HepG2 (cell line): ENCODE data around the gene VAMP5. TPM values are rescaled to one million over a fixed set of nuclear protein-coding genes. Genes with fewer than 3 reads are reported as not detected.

Experiments
- FOXC1 ChIP-seq: sonication (generic); formaldehyde crosslinking; IDR thresholded peaks from 2 replicates; pipeline ENCODE4 v1.8.0; 2022; ENCODE audit warnings: mild to moderate bottlenecking, missing genetic modification reagents, borderline replicate concordance
- HMGXB3 ChIP-seq: sonication (generic); formaldehyde crosslinking; IDR thresholded peaks from 2 replicates; pipeline ENCODE4 v1.4.0; 2020; ENCODE audit warnings: missing genetic modification reagents, borderline replicate concordance
- MAFK ChIP-seq, 2 experiments: IDR thresholded peaks in 1 of 2; conservative IDR thresholded peaks in 1 of 2; 2 replicates each; pipeline ENCODE4 v1.6.1; 2011; ENCODE audit warnings: improper control_type of control experiment in 2 of 2, low read length in 2 of 2
- NKX3-1 ChIP-seq: sonication (generic); formaldehyde crosslinking; IDR thresholded peaks from 2 replicates; pipeline ENCODE4 v1.5.0; 2020; ENCODE audit warnings: missing genetic modification reagents
- PAXIP1 ChIP-seq: sonication (generic); formaldehyde crosslinking; conservative IDR thresholded peaks from 2 replicates; pipeline ENCODE4 v1.4.0; 2020; ENCODE audit warnings: mild to moderate bottlenecking, missing genetic modification reagents, moderate library complexity
- RBM39 ChIP-seq: fragments of 200-400 bp; formaldehyde crosslinking; IDR thresholded peaks from one replicate; pipeline ENCODE4 v1.6.1; 2018; ENCODE audit warnings: antibody characterized with exemption, mild to moderate bottlenecking, low read depth, low read length; ENCODE audit not compliant: poor library complexity, severe bottlenecking
- TCF7 ChIP-seq: sonication (generic); IDR thresholded peaks from 2 replicates; pipeline ENCODE4 v1.6.1; 2016; ENCODE audit warnings: antibody characterized with exemption, low read depth
- TFAP4 ChIP-seq: sonication (generic); IDR thresholded peaks from 2 replicates; pipeline ENCODE4 v1.6.1; 2016; ENCODE audit warnings: low read depth, borderline replicate concordance
- ZIK1 ChIP-seq: sonication (generic); formaldehyde crosslinking; IDR thresholded peaks from 2 replicates; pipeline ENCODE4 v1.5.0; 2020; ENCODE audit warnings: mild to moderate bottlenecking, low read depth, missing genetic modification reagents, borderline replicate concordance
- ZNF256 ChIP-seq: sonication (generic); formaldehyde crosslinking; conservative IDR thresholded peaks from 2 replicates; pipeline ENCODE4 v1.4.0; 2020; ENCODE audit warnings: missing genetic modification reagents
- ZNF280B ChIP-seq: sonication (generic); formaldehyde crosslinking; IDR thresholded peaks from 2 replicates; pipeline ENCODE4 v1.5.0; 2020; ENCODE audit warnings: missing genetic modification reagents, mild to moderate bottlenecking, borderline replicate concordance
- ZNF460 ChIP-seq: sonication (generic); formaldehyde crosslinking; IDR thresholded peaks from 2 replicates; pipeline ENCODE4 v1.5.1; 2020; ENCODE audit warnings: missing genetic modification reagents, mild to moderate bottlenecking, borderline replicate concordance
- ZNF543 ChIP-seq: sonication (generic); formaldehyde crosslinking; IDR thresholded peaks from 2 replicates; pipeline ENCODE4 v1.4.0; 2020; ENCODE audit warnings: mild to moderate bottlenecking, missing genetic modification reagents
- ZNF891 ChIP-seq: sonication (generic); formaldehyde crosslinking; IDR thresholded peaks from 2 replicates; pipeline ENCODE4 v1.5.0; 2020; ENCODE audit warnings: mild to moderate bottlenecking, missing genetic modification reagents
- ZXDC ChIP-seq: sonication (generic); formaldehyde crosslinking; IDR thresholded peaks from 2 replicates; pipeline ENCODE4 v1.5.0; 2020; ENCODE audit warnings: mild to moderate bottlenecking, missing genetic modification reagents
- polyA plus RNA-seq, 8 experiments: library from polyadenylated mRNA; depleted of rRNA in 3 of 8; stranded (reverse) in 7 of 8; unstranded in 1 of 8; fragments of >200 nt; fragmentation: Illumina TruSeq in 4 of 8; extraction: Trizol in 4 of 8; gene quantifications; 2 replicates each; pipeline versions ENCODE4 v1.2.1 to v1.2.3, GENCODE V29; 2011 to 2016; ENCODE audit warnings: low read depth in 4 of 8, missing spikeins in 1 of 8, mixed read lengths in 1 of 8; ENCODE audit not compliant: insufficient read depth in 1 of 8
- total RNA-seq, 5 experiments: library from RNA; depleted of rRNA; stranded (reverse); fragments of >200 nt; fragmentation: Illumina TruSeq; extraction: Trizol; gene quantifications; 2 replicates each; pipeline ENCODE4 v1.2.3, GENCODE V29; 2016; ENCODE audit warnings: low read depth in 1 of 5

VAMP5 gene
- total and polyA plus RNA-seq, 2 of the 13 experiments (the other 11 are each of a cell fraction or from before 2014, with no cell fraction given), result 7.2 to 56.7 TPM

- peak; percentile 25; the same call in 1 of the 2 replicates for TF ChIP-seq ZNF256 (CRISPR knock-in tag)
- no peak; the same call in 1 of the 2 replicates for TF ChIP-seq HMGXB3
- peak; percentile 76; the same call in 1 of the 2 replicates for TF ChIP-seq ZXDC (CRISPR knock-in tag)
- peak; percentile 57; the same call in 1 of the 2 replicates for TF ChIP-seq ZNF280B
- TF ChIP-seq RBM39, result peak; percentile 91
- peak; percentile 85 for TF ChIP-seq NKX3-1 (CRISPR knock-in tag)
- peak; percentile 92 for TF ChIP-seq PAXIP1 (CRISPR knock-in tag)
- no peak for TF ChIP-seq TCF7
- TF ChIP-seq ZNF543 (CRISPR knock-in tag), result peak; percentile 51; the same call in 1 of the 2 replicates
- TF ChIP-seq FOXC1, result no peak; the same call in 1 of the 2 replicates
- TF ChIP-seq ZNF891 (CRISPR knock-in tag), result peak; percentile 20; the same call in 1 of the 2 replicates
- TF ChIP-seq MAFK (conservative IDR thresholded peaks at IDR 0.05 in 1 of 2, IDR thresholded peaks at IDR 0.05 in 1 of 2; ENCODE audit: low read length in 2 of 2), result no peak
- peak; percentile 73; the same call in 1 of the 2 replicates for TF ChIP-seq TFAP4
- TF ChIP-seq ZIK1, result no peak; the same call in 1 of the 2 replicates
- TF ChIP-seq ZNF460 (CRISPR knock-in tag), result peak; percentile 65; the same call in 1 of the 2 replicates
Observed at GRCh38 chr2:85584354-85584856, at the start of gene VAMP5 (continued).
